ENCODE results near the gene DMAC2.

Gene DMAC2

GRCh38 chr19:41392775-41393174, 46.9 kb downstream of the DMAC2 start:
- Histone ChIP-seq H3K9me3 (ENCODE audit: insufficient read depth, low read depth, low read length) (no peaks in the 10 kb centered on the region), H3K4me1 (ENCODE audit: insufficient read depth, low read length, poor library complexity, severe bottlenecking) (peaks cover 8% of the 10 kb centered on the region), H3K36me3 (ENCODE audit: insufficient read depth, low read length) (peaks cover 22% of the 10 kb centered on the region; the same call in 1 of the 2 replicates), H3K4me3 (ENCODE audit: low read length, poor library complexity, severe bottlenecking) (no peak overlapping the region), H3K27me3 (ENCODE audit: insufficient read depth, low read length, poor library complexity, severe bottlenecking) (no peaks in the 10 kb centered on the region), H3F3A (ENCODE audit: low read depth) (no peaks in the 10 kb centered on the region), H4K20me1 (ENCODE audit: insufficient read depth, low read length, poor library complexity, severe bottlenecking) (no peaks in the 10 kb centered on the region), H3K9me2 (replicated peaks; ENCODE audit: low read depth, low read length) (no peaks in the 10 kb centered on the region), H3K79me2 (ENCODE audit: insufficient read depth, low read length) (peaks cover 26% of the 10 kb centered on the region), H2AFZ (ENCODE audit: low read length) (no peak overlapping the region), H3K9ac (ENCODE audit: low read depth, low read length, poor library complexity, severe bottlenecking) (no peak overlapping the region), H3K4me2 (ENCODE audit: low read depth, low read length, poor library complexity, severe bottlenecking) (no peak overlapping the region)
- no peak for TF ChIP-seq CTCF (conservative IDR thresholded peaks at IDR 0.05; ENCODE audit: low read length)

- Histone ChIP-seq H3K27me3 (ENCODE audit: insufficient read depth, low read length, poor library complexity, severe bottlenecking) (no peaks in the 10 kb centered on the region), H3K9me2 (replicated peaks; ENCODE audit: low read depth, low read length) (no peaks in the 10 kb centered on the region), H4K20me1 (ENCODE audit: insufficient read depth, low read length, poor library complexity, severe bottlenecking) (no peaks in the 10 kb centered on the region), H3K4me2 (ENCODE audit: low read depth, low read length, poor library complexity, severe bottlenecking) (no peak overlapping the region), H3K4me3 (ENCODE audit: low read length, poor library complexity, severe bottlenecking) (no peak overlapping the region), H3K36me3 (ENCODE audit: insufficient read depth, low read length) (peaks cover 22% of the 10 kb centered on the region; the same call in 1 of the 2 replicates), H3K79me2 (ENCODE audit: insufficient read depth, low read length) (peaks cover 20% of the 10 kb centered on the region), H3K9me3 (ENCODE audit: insufficient read depth, low read depth, low read length) (no peaks in the 10 kb centered on the region), H3F3A (ENCODE audit: low read depth) (no peaks in the 10 kb centered on the region), H3K4me1 (ENCODE audit: insufficient read depth, low read length, poor library complexity, severe bottlenecking) (peaks cover 8% of the 10 kb centered on the region), H3K9ac (ENCODE audit: low read depth, low read length, poor library complexity, severe bottlenecking) (no peak overlapping the region), H2AFZ (ENCODE audit: low read length) (no peak overlapping the region)
- TF ChIP-seq EZH2phosphoT487 (IDR thresholded peaks at IDR 0.05; ENCODE audit: borderline replicate concordance), result no peak
- TF ChIP-seq CTCF (conservative IDR thresholded peaks at IDR 0.05; ENCODE audit: low read length), result no peak
These were observed 48.1 kb downstream of the DMAC2 start for GRCh38 chr19:41391618-41392017.

GRCh38 chr19:41386442-41386841, 53.3 kb downstream of the DMAC2 start:
- no peaks in the 10 kb centered on the region for H3K27me3 ChIP-seq (ENCODE audit: insufficient read depth, low read length, poor library complexity, severe bottlenecking)
- H3K4me2 ChIP-seq (ENCODE audit: low read depth, low read length, poor library complexity, severe bottlenecking), result no peak overlapping the region
- no peak overlapping the region for H3K9ac ChIP-seq (ENCODE audit: low read depth, low read length, poor library complexity, severe bottlenecking)
- no peak for TF ChIP-seq EZH2phosphoT487 (IDR thresholded peaks at IDR 0.05; ENCODE audit: borderline replicate concordance)
- TF ChIP-seq CTCF (conservative IDR thresholded peaks at IDR 0.05; ENCODE audit: low read length), result no peak
- H3K9me2 ChIP-seq (replicated peaks; ENCODE audit: low read depth, low read length), result no peaks in the 10 kb centered on the region
- H3K79me2 ChIP-seq (ENCODE audit: insufficient read depth, low read length), result no peaks in the 10 kb centered on the region
- H3K4me1 ChIP-seq (ENCODE audit: insufficient read depth, low read length, poor library complexity, severe bottlenecking), result no peaks in the 10 kb centered on the region
- H3K36me3 ChIP-seq (ENCODE audit: insufficient read depth, low read length), result peaks cover 19% of the 10 kb centered on the region; the same call in 1 of the 2 replicates
- no peaks in the 10 kb centered on the region for H4K20me1 ChIP-seq (ENCODE audit: insufficient read depth, low read length, poor library complexity, severe bottlenecking)
- H3F3A ChIP-seq (ENCODE audit: low read depth), result no peaks in the 10 kb centered on the region
- H2AFZ ChIP-seq (ENCODE audit: low read length), result no peak overlapping the region
- H3K4me3 ChIP-seq (ENCODE audit: low read length, poor library complexity, severe bottlenecking), result no peak overlapping the region
- H3K9me3 ChIP-seq (ENCODE audit: insufficient read depth, low read depth, low read length), result no peaks in the 10 kb centered on the region

Measured in Loucy (cell line).